Measurements from ENCODE around the gene MASP1.
"Not testable (repeated sequence)": the region's sequence is repeated elsewhere in the genome, so short reads cannot be mapped to it uniquely, and the experiment has no call there.

The MASP1 gene

GRCh38 chr3:187212705-187213104 is 78.8 kb downstream of the MASP1 start:
- no peak for DNase-seq

- DNase-seq: peak; percentile 42
Observed at GRCh38 chr3:187212196-187212545, 79.4 kb downstream of the MASP1 start.

GRCh38 chr3:187211532-187212195 is 79.9 kb downstream of the MASP1 start:
- peak; percentile 42 for DNase-seq

- peak; percentile 43 for DNase-seq
Observed at GRCh38 chr3:187210545-187211327, 80.8 kb downstream of the MASP1 start.

- peak; percentile 0 for DNase-seq
Observed at GRCh38 chr3:187210091-187210490, 81.4 kb downstream of the MASP1 start.

- DNase-seq: no peak
Observed at GRCh38 chr3:187209491-187209890, 82.0 kb downstream of the MASP1 start.

- no peak for DNase-seq
Observed at GRCh38 chr3:187208159-187208558, 83.4 kb downstream of the MASP1 start.

GRCh38 chr3:187207624-187208023 is 83.9 kb downstream of the MASP1 start:
- DNase-seq: no peak

GRCh38 chr3:187207062-187207461 is 84.5 kb downstream of the MASP1 start:
- no peak for DNase-seq

- DNase-seq: no peak
Observed at GRCh38 chr3:187205683-187206082, 85.9 kb downstream of the MASP1 start.

- not testable (repeated sequence) for DNase-seq
Observed at GRCh38 chr3:187199463-187200050, 92.0 kb downstream of the MASP1 start.

GRCh38 chr3:187198490-187198889 is 93.0 kb downstream of the MASP1 start:
- no peak for DNase-seq

- no peak for DNase-seq
Observed at GRCh38 chr3:187197335-187197649, 94.2 kb downstream of the MASP1 start, which contains the start of gene RTP1. Gene RTP1, plus strand, starts transcription at chr3:187197486. Its CDS starts 30 bp downstream, at chr3:187197516.

GRCh38 chr3:187196573-187197334 is 94.8 kb downstream of the MASP1 start:
- DNase-seq: no peak

GRCh38 chr3:187193181-187193580 is 98.4 kb downstream of the MASP1 start:
- DNase-seq: no peak

- no peak for DNase-seq
Observed at GRCh38 chr3:187191271-187191670, 100.3 kb downstream of the MASP1 start.

GRCh38 chr3:187188931-187189330 is 102.6 kb downstream of the MASP1 start:
- no peak for DNase-seq

GRCh38 chr3:187186801-187187421 is 104.6 kb downstream of the MASP1 start:
- DNase-seq: peak; percentile 31

GRCh38 chr3:187186375-187186774 is 105.2 kb downstream of the MASP1 start:
- DNase-seq: no peak

- no peak for DNase-seq
Observed at GRCh38 chr3:187185759-187186158, 105.8 kb downstream of the MASP1 start.
